Measurements from ENCODE around the gene SLIT3. TPM values are rescaled to one million over a fixed set of nuclear protein-coding genes. Genes with fewer than 3 reads are reported as not detected.

Gene SLIT3
- polyA plus RNA-seq, 1 of the 3 experiments (the other 2 are of a cell fraction): 119 TPM

DNA sequence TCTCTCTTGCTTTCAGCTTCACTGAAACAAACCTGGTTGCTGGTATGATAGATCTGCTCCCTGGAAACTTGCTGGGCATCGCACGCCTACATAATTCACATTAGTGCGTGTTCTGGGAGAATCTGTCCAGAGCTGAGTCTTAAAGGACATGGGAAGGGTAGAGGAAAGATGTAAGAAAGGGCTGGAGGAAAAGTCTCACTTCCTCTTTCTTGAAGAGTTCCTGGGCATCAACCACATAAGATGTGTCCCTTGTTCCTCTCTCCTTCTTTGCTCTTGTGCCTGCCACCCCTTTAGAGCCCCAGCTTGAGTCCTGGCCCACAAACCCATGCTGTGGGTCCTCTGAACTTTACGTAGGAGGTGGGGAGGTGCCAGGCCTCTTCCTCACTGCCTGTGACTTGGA is 516.5 kb downstream of the SLIT3 start:
- Histone ChIP-seq H3K4me2 (no peak overlapping the region), H3K9ac (no peak overlapping the region), H3K4me3 (ENCODE audit: low read depth in 2 of 2, low read length in 1 of 2) (no peak overlapping the region), H3K4me1 (ENCODE audit: control insufficient read depth in 1 of 2, insufficient read depth in 2 of 2, low read depth in 1 of 2, low read length in 1 of 2) (peaks cover 7 to 85% of the 10 kb centered on the region in 2 experiments; a peak in 3 of 4 replicates), H3K79me2 (ENCODE audit: insufficient read depth) (no peaks in the 10 kb centered on the region), H4K20me1 (ENCODE audit: insufficient read depth) (no peaks in the 10 kb centered on the region), H3K27ac (ENCODE audit: low read depth in 2 of 2, low read length in 1 of 2) (peak overlapping the region in 1 of 2 experiments; percentile 100; a peak in 2 of 4 replicates), H3K36me3 (replicated peaks in 1 of 2; ENCODE audit: control insufficient read depth in 1 of 2, insufficient read depth in 2 of 2, low read length in 1 of 2) (peaks cover 32 to 98% of the 10 kb centered on the region in 2 experiments), H3K27me3 (ENCODE audit: insufficient read depth) (no peaks in the 10 kb centered on the region), H2AFZ (ENCODE audit: low read depth) (no peak overlapping the region), H3K9me2 (no peaks in the 10 kb centered on the region), H3K9me3 (no peaks in the 10 kb centered on the region), H3F3A (replicated peaks; ENCODE audit: insufficient read depth) (no peaks in the 10 kb centered on the region)
- WGBS (ENCODE audit: low lambda C conversion rate): 95% methylated on average over 4 of the region's 4 CpGs
- no peak for DNase-seq
- TF ChIP-seq MXI1 (IDR thresholded peaks at IDR 0.05; ENCODE audit: low read depth, low read length) (no peak), RAD21 (IDR thresholded peaks at IDR 0.05; ENCODE audit: low read length) (no peak), SMC3 (IDR thresholded peaks at IDR 0.05; ENCODE audit: low read depth, low read length) (no peak), GATA2 (CRISPR knock-in tag; IDR thresholded peaks at IDR 0.05) (no peak), SIN3A (IDR thresholded peaks at IDR 0.05; ENCODE audit: borderline replicate concordance, low read depth, low read length) (no peak), MEF2A (IDR thresholded peaks at IDR 0.05; ENCODE audit: borderline replicate concordance, low read depth) (no peak), TEAD4 (IDR thresholded peaks at IDR 0.05; ENCODE audit: borderline replicate concordance, insufficient read depth) (no peak), EP300 (IDR thresholded peaks at IDR 0.05; ENCODE audit: borderline replicate concordance in 1 of 2, low read depth in 1 of 2, low read length in 1 of 2) (no peak)
- TF ChIP-seq, protein P1, sequence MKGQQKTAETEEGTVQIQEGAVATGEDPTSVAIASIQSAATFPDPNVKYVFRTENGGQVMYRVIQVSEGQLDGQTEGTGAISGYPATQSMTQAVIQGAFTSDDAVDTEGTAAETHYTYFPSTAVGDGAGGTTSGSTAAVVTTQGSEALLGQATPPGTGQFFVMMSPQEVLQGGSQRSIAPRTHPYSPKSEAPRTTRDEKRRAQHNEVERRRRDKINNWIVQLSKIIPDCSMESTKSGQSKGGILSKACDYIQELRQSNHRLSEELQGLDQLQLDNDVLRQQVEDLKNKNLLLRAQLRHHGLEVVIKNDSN (IDR thresholded peaks at IDR 0.05; ENCODE audit: borderline replicate concordance, low read depth): no peak
- ChIA-PET CTCF (interaction anchor here (1.3 to 1.5 kb wide), 2 partner anchors 10 to 45 kb away, joined by 3 read pairs; no protein-coding TSS in a partner anchor), POLR2A (interaction anchor here (1.5 kb wide), 1 partner anchor 11 kb away, joined by 3 read pairs; no protein-coding TSS in a partner anchor)

DNA sequence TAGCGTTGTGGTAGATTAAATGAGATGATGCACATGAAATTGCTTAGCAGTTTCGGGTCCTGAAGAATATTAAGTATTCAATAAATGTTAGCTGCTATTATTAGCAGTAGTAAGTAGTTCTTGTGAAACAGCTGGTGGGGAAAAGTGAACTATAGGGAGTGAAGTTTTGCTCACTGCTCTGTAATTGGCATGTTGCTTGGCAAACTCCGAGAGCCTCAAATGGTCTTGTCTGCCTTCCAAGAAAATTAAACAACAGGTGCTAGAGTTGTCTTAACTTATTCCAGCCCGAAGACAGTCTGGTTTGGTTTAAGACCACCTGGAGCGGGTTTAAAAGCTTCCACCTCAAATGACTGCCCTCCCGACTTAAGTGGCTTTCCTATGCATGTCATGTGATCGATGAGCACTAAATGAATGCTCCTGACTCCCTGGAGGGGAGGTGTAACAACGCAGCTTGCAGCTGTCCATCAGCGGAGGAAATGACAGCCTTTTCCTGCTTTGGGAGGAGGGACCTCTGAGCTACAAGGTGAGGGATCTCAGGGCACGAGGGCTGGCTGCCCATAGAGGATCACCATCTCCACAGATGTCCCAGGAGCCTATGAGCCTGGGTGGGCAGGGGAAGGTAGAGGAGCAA is 518.9 kb downstream of the SLIT3 start:
- 76% methylated on average over 7 of the region's 10 CpGs for WGBS (ENCODE audit: low lambda C conversion rate)
- Histone ChIP-seq H2AFZ (ENCODE audit: low read depth) (no peak overlapping the region), H3K9me3 (no peaks in the 10 kb centered on the region), H3K9ac (no peak overlapping the region), H3K79me2 (ENCODE audit: insufficient read depth) (no peaks in the 10 kb centered on the region), H3K36me3 (replicated peaks in 1 of 2; ENCODE audit: control insufficient read depth in 1 of 2, insufficient read depth in 2 of 2, low read length in 1 of 2) (peaks cover 24 to 99% of the 10 kb centered on the region in 2 experiments), H3K4me2 (no peak overlapping the region), H3K9me2 (no peaks in the 10 kb centered on the region), H3K27me3 (ENCODE audit: insufficient read depth) (no peaks in the 10 kb centered on the region), H4K20me1 (ENCODE audit: insufficient read depth) (no peaks in the 10 kb centered on the region), H3K27ac (ENCODE audit: low read depth in 2 of 2, low read length in 1 of 2) (peak overlapping the region in 1 of 2 experiments; percentile 100; a peak in 2 of 4 replicates), H3F3A (replicated peaks; ENCODE audit: insufficient read depth) (no peaks in the 10 kb centered on the region), H3K4me3 (ENCODE audit: low read depth in 2 of 2, low read length in 1 of 2) (no peak overlapping the region), H3K4me1 (ENCODE audit: control insufficient read depth in 1 of 2, insufficient read depth in 2 of 2, low read depth in 1 of 2, low read length in 1 of 2) (peaks cover 6 to 86% of the 10 kb centered on the region in 2 experiments; a peak in 3 of 4 replicates)
- TF ChIP-seq FOXM1 (IDR thresholded peaks at IDR 0.05; ENCODE audit: low read depth): no peak
- no peak for TF ChIP-seq RAD21 (IDR thresholded peaks at IDR 0.05; ENCODE audit: low read length)
- TF ChIP-seq, protein P2, sequence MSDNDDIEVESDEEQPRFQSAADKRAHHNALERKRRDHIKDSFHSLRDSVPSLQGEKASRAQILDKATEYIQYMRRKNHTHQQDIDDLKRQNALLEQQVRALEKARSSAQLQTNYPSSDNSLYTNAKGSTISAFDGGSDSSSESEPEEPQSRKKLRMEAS (IDR thresholded peaks at IDR 0.05; ENCODE audit: low read depth): no peak
- TF ChIP-seq, protein P3, sequence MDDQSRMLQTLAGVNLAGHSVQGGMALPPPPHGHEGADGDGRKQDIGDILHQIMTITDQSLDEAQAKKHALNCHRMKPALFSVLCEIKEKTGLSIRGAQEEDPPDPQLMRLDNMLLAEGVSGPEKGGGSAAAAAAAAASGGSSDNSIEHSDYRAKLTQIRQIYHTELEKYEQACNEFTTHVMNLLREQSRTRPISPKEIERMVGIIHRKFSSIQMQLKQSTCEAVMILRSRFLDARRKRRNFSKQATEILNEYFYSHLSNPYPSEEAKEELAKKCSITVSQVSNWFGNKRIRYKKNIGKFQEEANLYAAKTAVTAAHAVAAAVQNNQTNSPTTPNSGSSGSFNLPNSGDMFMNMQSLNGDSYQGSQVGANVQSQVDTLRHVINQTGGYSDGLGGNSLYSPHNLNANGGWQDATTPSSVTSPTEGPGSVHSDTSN (IDR thresholded peaks at IDR 0.05): no peak
- no peak for TF ChIP-seq TCF12 (IDR thresholded peaks at IDR 0.05)
- no peak for TF ChIP-seq SMC3 (IDR thresholded peaks at IDR 0.05; ENCODE audit: low read depth, low read length)
- TF ChIP-seq JUND (IDR thresholded peaks at IDR 0.05): no peak
- TF ChIP-seq ELF1 (IDR thresholded peaks at IDR 0.05): no peak
- TF ChIP-seq, protein P1 (IDR thresholded peaks at IDR 0.05; ENCODE audit: borderline replicate concordance, low read depth): no peak
- no peak for TF ChIP-seq NRF1 (IDR thresholded peaks at IDR 0.05; ENCODE audit: low read depth, low read length)
- CTCF ChIA-PET: no interaction called here
- DNase-seq: no peak
- POLR2A ChIA-PET: no interaction called here

Data from SK-N-SH (cell line).